ENCODE results near the gene MAP3K5.
"Not testable (repeated sequence)": the region's sequence is repeated elsewhere in the genome, so short reads cannot be mapped to it uniquely, and the experiment has no call there.

MAP3K5 gene

GRCh38 chr6:136792410-136793262 is at the start of gene MAP3K5:
MAP3K5 (minus strand) TSS chr6:136792477; CDS start chr6:136792157, 320 bp downstream.
- peak; percentile 96 for DNase-seq (ENCODE audit: low read depth)

- DNase-seq (ENCODE audit: low read depth), result no peak
These were observed 48.2 kb upstream of the MAP3K5 start for GRCh38 chr6:136840276-136841001.

- DNase-seq (ENCODE audit: low read depth), result no peak
These were observed 39.7 kb upstream of the MAP3K5 start for GRCh38 chr6:136831873-136832562.

GRCh38 chr6:136826216-136826615 is 33.9 kb upstream of the MAP3K5 start:
- no peak for DNase-seq (ENCODE audit: low read depth)

- peak; percentile 2 for DNase-seq (ENCODE audit: low read depth)
These were observed 30.9 kb upstream of the MAP3K5 start for GRCh38 chr6:136823128-136823660.

GRCh38 chr6:136822376-136823127 is 30.3 kb upstream of the MAP3K5 start, which contains the start of gene PEX7:
PEX7 (plus strand) TSS chr6:136822592; CDS start chr6:136822666, 74 bp downstream.
- DNase-seq (ENCODE audit: low read depth), result peak; percentile 73

GRCh38 chr6:136822046-136822375 is 29.7 kb upstream of the MAP3K5 start:
- no peak for DNase-seq (ENCODE audit: low read depth)

- DNase-seq (ENCODE audit: low read depth), result no peak
These were observed 28.3 kb upstream of the MAP3K5 start for GRCh38 chr6:136820561-136820960.

GRCh38 chr6:136816656-136817055 is 24.4 kb upstream of the MAP3K5 start:
- DNase-seq (ENCODE audit: low read depth), result no peak

GRCh38 chr6:136815608-136816007 is 23.3 kb upstream of the MAP3K5 start:
- not testable (repeated sequence) for DNase-seq (ENCODE audit: low read depth)

- no peak for DNase-seq (ENCODE audit: low read depth)
These were observed 19.9 kb upstream of the MAP3K5 start for GRCh38 chr6:136812174-136812573.

GRCh38 chr6:136811272-136811671 is 19.0 kb upstream of the MAP3K5 start:
- no peak for DNase-seq (ENCODE audit: low read depth)

- DNase-seq (ENCODE audit: low read depth), result no peak
These were observed 17.0 kb upstream of the MAP3K5 start for GRCh38 chr6:136809091-136809860.

GRCh38 chr6:136803608-136804007 is 11.3 kb upstream of the MAP3K5 start:
- DNase-seq (ENCODE audit: low read depth), result no peak

- DNase-seq (ENCODE audit: low read depth), result no peak
These were observed 9.3 kb upstream of the MAP3K5 start for GRCh38 chr6:136801581-136801980.

- no peak for DNase-seq (ENCODE audit: low read depth)
These were observed 5.8 kb upstream of the MAP3K5 start for GRCh38 chr6:136798044-136798443.

GRCh38 chr6:136795996-136796395 is 3.7 kb upstream of the MAP3K5 start:
- no peak for DNase-seq (ENCODE audit: low read depth)

GRCh38 chr6:136795386-136795785 is 3.1 kb upstream of the MAP3K5 start:
- no peak for DNase-seq (ENCODE audit: low read depth)

- no peak for DNase-seq (ENCODE audit: low read depth)
These were observed 1.1 kb upstream of the MAP3K5 start for GRCh38 chr6:136793363-136793762.

- DNase-seq (ENCODE audit: low read depth), result no peak
These were observed 225 bp downstream of the MAP3K5 start for GRCh38 chr6:136792095-136792409.

Data from activated T-cell treated with anti-CD3 and anti-CD28 coated beads for 1 hour (primary cell).